G401.6 (cell line): ENCODE results near the gene NOP58.
"Not testable (repeated sequence)": the region's sequence is repeated elsewhere in the genome, so short reads cannot be mapped to it uniquely, and the experiment has no call there.

ENCODE experiments used
- FAIRE-seq: peaks from 2 replicates; lab custom pipeline; 2012; peaks lifted over from hg19 to GRCh38; lab: Jason Lieb, UNC

NOP58 gene

GRCh38 chr2:202307690-202308089, 42.1 kb downstream of the NOP58 start:
- peak; percentile 3 for FAIRE-seq

GRCh38 chr2:202311823-202312388, 46.3 kb downstream of the NOP58 start:
- FAIRE-seq: no peak

GRCh38 chr2:202314116-202314515, 48.6 kb downstream of the NOP58 start:
- FAIRE-seq: no peak

- no peak for FAIRE-seq
Measured at GRCh38 chr2:202317080-202317857, 51.7 kb downstream of the NOP58 start.

- not testable (repeated sequence) for FAIRE-seq
Measured at GRCh38 chr2:202320362-202320761, 54.8 kb downstream of the NOP58 start.

- no peak for FAIRE-seq
Measured at GRCh38 chr2:202322435-202322834, 56.9 kb downstream of the NOP58 start.

GRCh38 chr2:202327858-202328257, 62.3 kb downstream of the NOP58 start:
- no peak for FAIRE-seq

- no peak for FAIRE-seq
Measured at GRCh38 chr2:202335791-202336467, 70.4 kb downstream of the NOP58 start.

- FAIRE-seq: no peak
Measured at GRCh38 chr2:202337151-202337550, 71.6 kb downstream of the NOP58 start.

- FAIRE-seq: no peak
Measured at GRCh38 chr2:202337706-202338346, 72.3 kb downstream of the NOP58 start.

- FAIRE-seq: no peak
Measured at GRCh38 chr2:202339071-202339870, 73.7 kb downstream of the NOP58 start.

- FAIRE-seq: no peak
Measured at GRCh38 chr2:202344178-202344577, 78.6 kb downstream of the NOP58 start.

GRCh38 chr2:202346180-202346579, 80.6 kb downstream of the NOP58 start:
- no peak for FAIRE-seq
